HL-60 (cell line): ENCODE results near the gene PLP1.

ENCODE experiments used
- DNase-seq, 2 experiments: peaks; one replicate each; pipeline ENCODE4 v3.0.0-alpha.2; 2010 to 2020; ENCODE audit warnings: low read depth in 1 of 2, low spot score in 1 of 2
- H3K27ac ChIP-seq: fragments of 250-450 bp; sonication (Bioruptor Pico); replicated peaks from 2 replicates; pipeline ENCODE4 v1.5.1; 2020; ENCODE audit warnings: mild to moderate bottlenecking, moderate library complexity
- H3K27me3 ChIP-seq: fragments of 250-450 bp; sonication (Bioruptor Pico); 2 replicates; pipeline ENCODE4 v1.5.1; 2021; ENCODE audit warnings: mild to moderate bottlenecking, moderate library complexity; ENCODE audit not compliant: insufficient read depth, poor library complexity, severe bottlenecking
- H3K4me3 ChIP-seq: replicated peaks from 2 replicates; pipeline ENCODE4 v1.5.1; 2011; ENCODE audit warnings: mild to moderate bottlenecking, control low read depth, low read length; ENCODE audit not compliant: insufficient read depth
- CTCF ChIP-seq: IDR thresholded peaks from one replicate; pipeline ENCODE4 v1.5.1; 2011; ENCODE audit warnings: low read length, control low read depth, inconsistent platforms; ENCODE audit not compliant: insufficient read depth
- GABPA ChIP-seq: IDR thresholded peaks from 2 replicates; pipeline ENCODE4 v1.6.1; 2012; ENCODE audit warnings: low read depth
- POLR2AphosphoS5 ChIP-seq: IDR thresholded peaks from 2 replicates; pipeline ENCODE4 v1.6.1; 2012; ENCODE audit warnings: low read depth
- REST ChIP-seq: IDR thresholded peaks from 2 replicates; pipeline ENCODE4 v1.6.1; 2012; ENCODE audit warnings: low read depth; ENCODE audit not compliant: insufficient replicate concordance
- SPI1 ChIP-seq: IDR thresholded peaks from 2 replicates; pipeline ENCODE4 v1.6.1; 2012; ENCODE audit warnings: low read depth, mild to moderate bottlenecking, borderline replicate concordance

The PLP1 gene

DNA sequence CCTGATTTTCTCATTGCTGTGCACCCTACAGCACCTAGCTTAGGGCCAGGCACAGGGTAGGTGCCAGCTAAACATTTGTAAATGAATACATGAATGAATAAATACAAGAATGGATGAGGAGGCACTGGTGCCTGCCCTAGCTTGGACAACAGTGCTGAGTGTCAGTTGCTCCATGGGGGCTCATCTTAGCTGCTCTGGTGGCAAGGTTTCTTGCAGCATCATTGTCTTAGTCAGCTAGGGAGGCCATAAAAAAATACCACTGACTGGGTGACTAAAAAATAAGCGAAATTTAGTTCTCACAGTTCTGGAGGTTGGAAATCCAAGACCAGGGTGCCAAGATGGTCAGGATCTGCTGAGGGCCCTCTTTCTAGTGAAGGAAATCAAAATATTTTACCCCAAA lies 34.8 kb upstream of the PLP1 start:
- no peak overlapping the region for H3K4me3 ChIP-seq
- no peak for DNase-seq
- no peak overlapping the region for H3K27ac ChIP-seq
- TF ChIP-seq CTCF (no peak), GABPA (no peak), SPI1 (no peak), POLR2AphosphoS5 (no peak), REST (no peak)
- no peaks in the 10 kb centered on the region for H3K27me3 ChIP-seq

- no peak for DNase-seq
- no peaks in the 10 kb centered on the region for H3K27me3 ChIP-seq
- H3K4me3 ChIP-seq, result no peak overlapping the region
- TF ChIP-seq GABPA (no peak), SPI1 (no peak)
- no peak overlapping the region for H3K27ac ChIP-seq
Observed at GRCh38 chrX:103742339-103742738, 34.3 kb upstream of the PLP1 start.

GRCh38 chrX:103747163-103747562 lies 29.5 kb upstream of the PLP1 start:
- Histone ChIP-seq H3K27ac (no peak overlapping the region), H3K27me3 (no peaks in the 10 kb centered on the region), H3K4me3 (no peak overlapping the region)
- no peak for TF ChIP-seq SPI1
- no peak for TF ChIP-seq GABPA
- no peak for TF ChIP-seq CTCF
- no peak for TF ChIP-seq REST
- no peak for TF ChIP-seq POLR2AphosphoS5
- DNase-seq, result no peak

DNA sequence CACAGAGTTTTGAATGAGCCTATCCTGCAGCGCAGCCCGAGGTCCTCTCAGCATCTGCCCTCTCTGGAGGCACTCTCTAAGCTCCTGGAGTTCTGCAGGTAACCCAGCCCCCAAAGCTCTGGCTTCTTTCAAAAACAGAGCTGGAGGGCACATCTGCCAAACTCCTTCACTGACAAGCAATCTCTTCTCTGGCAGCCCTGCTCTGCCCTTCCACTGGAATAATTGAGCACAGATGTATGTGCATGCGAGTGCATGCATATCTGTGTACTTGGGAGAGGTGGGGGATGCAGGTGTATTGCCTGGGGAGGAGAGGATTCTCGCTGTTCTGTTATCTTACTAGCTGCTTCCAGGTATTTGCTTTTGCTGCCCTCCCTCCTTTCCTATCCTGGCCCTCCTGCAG lies 22.2 kb upstream of the PLP1 start:
- no peak overlapping the region for H3K27ac ChIP-seq
- DNase-seq, result no peak
- TF ChIP-seq REST (no peak), CTCF (no peak), POLR2AphosphoS5 (no peak), GABPA (no peak), SPI1 (no peak)
- no peak overlapping the region for H3K4me3 ChIP-seq
- H3K27me3 ChIP-seq, result no peaks in the 10 kb centered on the region
